Body of pancreas (tissue), 4 donors: ENCODE results near the gene OR5D16.
"Not testable (repeated sequence)": the region's sequence is repeated elsewhere in the genome, so short reads cannot be mapped to it uniquely, and the experiment has no call there.

Source experiments
- POLR2A ChIP-seq, 3 donors: fragments of 450-650 bp; IDR thresholded peaks; one replicate each; pipeline ENCODE4 v1.6.1; 2016; ENCODE audit warnings: antibody characterized with exemption in 3 of 3, mild to moderate bottlenecking in 2 of 3
- TF ChIP-seq, protein P1 (sequence below), 7 experiments: fragments of 450-650 bp in 4 of 7; fragments of 200-600 bp in 3 of 7; sonication (generic) in 3 of 7; IDR thresholded peaks; one replicate each; pipeline ENCODE4 v1.5.1; 2016 to 2019; ENCODE audit warnings: antibody characterized with exemption in 7 of 7

GRCh38 chr11:55872731-55873130 is 34.2 kb downstream of the OR5D16 start:
- TF ChIP-seq, protein P1, sequence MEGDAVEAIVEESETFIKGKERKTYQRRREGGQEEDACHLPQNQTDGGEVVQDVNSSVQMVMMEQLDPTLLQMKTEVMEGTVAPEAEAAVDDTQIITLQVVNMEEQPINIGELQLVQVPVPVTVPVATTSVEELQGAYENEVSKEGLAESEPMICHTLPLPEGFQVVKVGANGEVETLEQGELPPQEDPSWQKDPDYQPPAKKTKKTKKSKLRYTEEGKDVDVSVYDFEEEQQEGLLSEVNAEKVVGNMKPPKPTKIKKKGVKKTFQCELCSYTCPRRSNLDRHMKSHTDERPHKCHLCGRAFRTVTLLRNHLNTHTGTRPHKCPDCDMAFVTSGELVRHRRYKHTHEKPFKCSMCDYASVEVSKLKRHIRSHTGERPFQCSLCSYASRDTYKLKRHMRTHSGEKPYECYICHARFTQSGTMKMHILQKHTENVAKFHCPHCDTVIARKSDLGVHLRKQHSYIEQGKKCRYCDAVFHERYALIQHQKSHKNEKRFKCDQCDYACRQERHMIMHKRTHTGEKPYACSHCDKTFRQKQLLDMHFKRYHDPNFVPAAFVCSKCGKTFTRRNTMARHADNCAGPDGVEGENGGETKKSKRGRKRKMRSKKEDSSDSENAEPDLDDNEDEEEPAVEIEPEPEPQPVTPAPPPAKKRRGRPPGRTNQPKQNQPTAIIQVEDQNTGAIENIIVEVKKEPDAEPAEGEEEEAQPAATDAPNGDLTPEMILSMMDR (IDR thresholded peaks at IDR 0.05), result not testable (repeated sequence)
- TF ChIP-seq POLR2A (IDR thresholded peaks at IDR 0.05), result not testable (repeated sequence)
